Left colon (tissue), 2 donors: Measurements from ENCODE around the gene FAM120A. TPM values are rescaled to one million over a fixed set of nuclear protein-coding genes. Genes with fewer than 3 reads are reported as not detected.
A peak's percentile ranks its signal among the peaks of the same experiment; 100 is the strongest.

Experiments used
- ATAC-seq: fragments of 200-7000 bp; cut with Tn5 transposase; one replicate; pipeline ENCODE4 v1.9.1; 2020; ENCODE audit warnings: mild to moderate bottlenecking, moderate library complexity
- DNase-seq, 2 donors: peaks; one replicate each; pipeline ENCODE4 v3.0.0-alpha.2; 2020
- intact Hi-C, 2 donors: fragments of 100-400 bp; cut with DNase I in 1 of 2; cut with micrococcal nuclease in 1 of 2; formaldehyde crosslinking; loops; one replicate each; pipeline versions ENCODE4 v1.11.2 to v1.14.0; 2022; cut with DNase I, micrococcal nuclease
- total RNA-seq, 2 donors: library from RNA; stranded (reverse); fragmentation: NEBNext Ultra II Directional; extraction: Animal tissue kit (Norgen Biotek cat#: 25700); gene quantifications; one replicate each; pipeline ENCODE4 v1.2.1, GENCODE V29; 2021
- donor health status: DM: no; HTN: no; CAD: no.
- donor health status: DM: yes; HTN: yes; CAD: no.

The FAM120A gene
- total RNA-seq, 2 donors from 2014 or later = 179 to 214 TPM

- DNase-seq (no peak), ATAC-seq (no peak)
- intact Hi-C loops = no loop called here
Measured at GRCh38 chr9:93595461-93595860, 144.0 kb downstream of the FAM120A start.

- intact Hi-C loops = no loop called here
- DNase-seq = peak in 1 of 2 donors; percentile 22
- ATAC-seq = no peak
Measured at GRCh38 chr9:93595861-93596365, 144.4 kb downstream of the FAM120A start.

- intact Hi-C loops = no loop called here
- DNase-seq = no peak
- ATAC-seq = no peak
Measured at GRCh38 chr9:93596399-93596798, 144.9 kb downstream of the FAM120A start.

GRCh38 chr9:93597142-93597706 lies 145.7 kb downstream of the FAM120A start:
- ATAC-seq = no peak
- intact Hi-C loops = no loop called here
- DNase-seq = no peak

- no peak for ATAC-seq
- DNase-seq = peak in 1 of 2 donors; percentile 24
- intact Hi-C loops = no loop called here
Measured at GRCh38 chr9:93597871-93598646, 146.6 kb downstream of the FAM120A start.

- DNase-seq (peak in 1 of 2 donors; percentile 55), ATAC-seq (peak; percentile 43)
Measured at GRCh38 chr9:93598647-93599241, 147.3 kb downstream of the FAM120A start.

GRCh38 chr9:93599571-93600403 lies 148.3 kb downstream of the FAM120A start:
- DNase-seq (no peak), ATAC-seq (peak; percentile 3)
- intact Hi-C loops = no loop called here

More at GRCh38 chr9:93598647-93599241, 147.3 kb downstream of the FAM120A start:
- intact Hi-C loops = no loop called here

GRCh38 chr9:93600504-93600903 lies 149.0 kb downstream of the FAM120A start:
- intact Hi-C loops = no loop called here
- ATAC-seq (peak; percentile 80), DNase-seq (peak; percentile 68 to 71)

GRCh38 chr9:93601063-93601462 lies 149.6 kb downstream of the FAM120A start:
- no peak for ATAC-seq
- no peak for DNase-seq
- intact Hi-C loops = no loop called here

- ATAC-seq = no peak
- DNase-seq = no peak
Measured at GRCh38 chr9:93601666-93602065, 150.2 kb downstream of the FAM120A start.

GRCh38 chr9:93603011-93603410 lies 151.5 kb downstream of the FAM120A start:
- ATAC-seq = no peak
- no peak for DNase-seq

More at GRCh38 chr9:93601666-93602065, 150.2 kb downstream of the FAM120A start:
- intact Hi-C loops = no loop called here

GRCh38 chr9:93603906-93604326 lies 152.4 kb downstream of the FAM120A start:
- intact Hi-C loops = no loop called here
- DNase-seq = no peak
- no peak for ATAC-seq

More at GRCh38 chr9:93603011-93603410, 151.5 kb downstream of the FAM120A start:
- intact Hi-C loops = no loop called here

- DNase-seq (no peak), ATAC-seq (no peak)
- intact Hi-C loops = no loop called here
Measured at GRCh38 chr9:93606187-93606586, 154.7 kb downstream of the FAM120A start.

- DNase-seq (no peak), ATAC-seq (no peak)
- intact Hi-C loops = no loop called here
Measured at GRCh38 chr9:93610206-93610605, 158.7 kb downstream of the FAM120A start.

GRCh38 chr9:93612052-93612795 lies 160.7 kb downstream of the FAM120A start:
- no peak for ATAC-seq
- no peak for DNase-seq
- intact Hi-C loops = no loop called here

- DNase-seq (no peak), ATAC-seq (peak; percentile 24)
- intact Hi-C loops = no loop called here
Measured at GRCh38 chr9:93612796-93613154, 161.3 kb downstream of the FAM120A start.

- intact Hi-C loops = no loop called here
- no peak for DNase-seq
- no peak for ATAC-seq
Measured at GRCh38 chr9:93613174-93613573, 161.7 kb downstream of the FAM120A start.

- intact Hi-C loops = no loop called here
- DNase-seq (no peak), ATAC-seq (no peak)
Measured at GRCh38 chr9:93613791-93614190, 162.3 kb downstream of the FAM120A start.
